HG02678 (cell line): Measurements from ENCODE around the gene MRPL53.
"Not testable (repeated sequence)": the region's sequence is repeated elsewhere in the genome, so short reads cannot be mapped to it uniquely, and the experiment has no call there.

Experiments used
- ATAC-seq: cut with Tn5 transposase; IDR thresholded peaks from one replicate; pipeline ENCODE4 v1.9.1; 2021; ENCODE audit warnings: mild to moderate bottlenecking, moderate library complexity; ENCODE audit not compliant: unreplicated experiment

MRPL53 gene

GRCh38 chr2:74502720-74503505, 30.4 kb upstream of the MRPL53 start:
- peak; percentile 35 for ATAC-seq

DNA sequence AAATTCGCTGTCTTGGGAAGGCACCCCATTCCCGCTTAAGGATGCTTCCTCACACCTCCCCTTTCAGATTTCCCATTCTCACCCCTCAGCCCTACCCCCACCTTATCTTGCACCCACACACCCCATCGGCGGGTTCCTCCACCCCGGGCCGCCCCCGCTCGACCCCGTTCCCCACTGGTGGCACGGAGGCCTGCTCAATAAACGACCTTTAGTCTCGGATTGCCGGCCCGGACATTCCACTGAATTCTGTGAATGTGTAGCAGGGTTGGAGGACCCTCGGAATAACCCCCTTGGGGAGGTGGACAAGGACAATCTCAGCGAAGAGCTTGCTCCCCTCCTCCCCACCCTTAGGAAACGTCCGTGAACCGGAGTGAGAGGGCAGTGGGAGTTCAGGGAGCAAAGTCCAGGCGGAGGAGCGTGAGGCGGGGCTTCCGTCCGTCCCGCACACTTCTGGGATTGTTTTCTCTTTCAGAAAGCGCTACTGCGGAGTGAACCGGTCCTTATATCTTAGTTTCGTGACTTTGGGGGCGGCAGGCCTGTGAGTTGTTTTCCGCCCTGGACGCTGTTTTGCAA, 29.8 kb upstream of the MRPL53 start:
- no peak for ATAC-seq

DNA sequence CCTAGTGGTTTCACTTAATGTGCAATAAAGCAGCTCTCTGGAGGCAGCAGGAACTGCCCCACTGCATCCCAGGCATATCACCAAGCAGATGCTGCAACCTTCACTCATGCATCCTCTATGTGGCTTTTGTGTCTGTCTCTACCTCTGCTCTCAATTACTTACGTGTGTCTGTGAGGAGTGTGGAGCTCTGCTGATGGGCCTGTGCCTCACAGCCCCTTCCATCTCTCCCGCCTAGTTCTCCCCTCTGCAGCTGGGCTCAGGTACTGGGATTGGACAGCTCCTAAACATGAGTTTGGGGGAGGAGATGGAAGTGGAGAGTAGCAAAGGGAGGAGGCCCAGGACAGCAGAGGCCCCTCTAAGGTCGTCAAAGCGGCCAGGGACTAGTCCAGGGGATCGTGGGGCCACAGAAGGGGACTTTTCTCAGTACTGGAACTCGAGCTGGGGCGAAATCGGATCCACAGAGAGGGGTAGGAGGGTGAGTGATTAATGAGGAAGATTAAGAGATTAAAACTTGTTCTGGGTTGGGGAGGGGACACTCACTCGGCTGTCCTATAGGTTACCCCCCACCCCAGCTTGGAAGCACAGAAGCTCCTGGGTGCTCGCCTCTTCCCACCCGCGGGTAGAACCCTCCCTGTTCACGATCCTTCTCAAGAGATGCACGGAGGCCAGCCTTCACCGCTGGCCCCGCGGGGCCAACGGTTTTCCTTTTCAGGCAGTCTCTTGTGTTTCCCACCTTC, 29.0 kb upstream of the MRPL53 start:
- ATAC-seq: no peak

- no peak for ATAC-seq
These were observed 28.1 kb upstream of the MRPL53 start for GRCh38 chr2:74500578-74500946.

DNA sequence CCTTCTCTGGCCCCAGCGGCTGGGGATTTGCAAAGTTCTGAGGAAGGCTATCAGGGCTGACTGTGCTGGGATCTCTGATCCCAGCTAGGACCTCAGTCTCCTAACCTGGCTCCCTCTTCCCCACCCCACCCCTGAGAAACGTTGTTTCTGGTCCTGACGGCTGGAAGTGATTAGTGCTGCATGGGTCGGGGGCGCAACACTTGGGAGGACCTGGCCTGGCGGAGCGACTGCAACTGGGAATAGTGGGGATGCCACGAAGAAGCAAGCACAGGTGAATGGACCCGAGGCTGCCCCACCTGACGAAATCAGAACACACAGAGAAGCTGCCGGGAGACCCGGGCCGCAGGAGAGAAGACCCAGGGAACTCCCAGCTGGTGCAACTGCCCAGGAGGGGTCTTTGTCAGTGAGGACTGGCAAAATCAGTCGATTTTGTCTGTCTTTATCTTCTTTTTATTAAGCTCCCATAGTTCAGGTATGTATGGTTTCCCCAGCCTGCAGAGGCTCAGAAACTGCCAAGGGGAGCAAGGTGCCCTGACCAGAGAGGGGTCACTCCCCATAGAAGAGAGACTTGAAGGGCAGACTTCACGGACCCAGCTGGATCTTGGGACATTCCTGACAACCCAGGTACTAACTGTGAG, 27.6 kb upstream of the MRPL53 start:
- no peak for ATAC-seq

- no peak for ATAC-seq
These were observed 26.9 kb upstream of the MRPL53 start, which contains the start of gene LBX2 for GRCh38 chr2:74499267-74499939. Gene LBX2, minus strand, starts transcription at chr2:74499603. Its CDS starts 66 bp downstream, at chr2:74499537.

GRCh38 chr2:74498500-74499266, 26.2 kb upstream of the MRPL53 start:
- no peak for ATAC-seq

DNA sequence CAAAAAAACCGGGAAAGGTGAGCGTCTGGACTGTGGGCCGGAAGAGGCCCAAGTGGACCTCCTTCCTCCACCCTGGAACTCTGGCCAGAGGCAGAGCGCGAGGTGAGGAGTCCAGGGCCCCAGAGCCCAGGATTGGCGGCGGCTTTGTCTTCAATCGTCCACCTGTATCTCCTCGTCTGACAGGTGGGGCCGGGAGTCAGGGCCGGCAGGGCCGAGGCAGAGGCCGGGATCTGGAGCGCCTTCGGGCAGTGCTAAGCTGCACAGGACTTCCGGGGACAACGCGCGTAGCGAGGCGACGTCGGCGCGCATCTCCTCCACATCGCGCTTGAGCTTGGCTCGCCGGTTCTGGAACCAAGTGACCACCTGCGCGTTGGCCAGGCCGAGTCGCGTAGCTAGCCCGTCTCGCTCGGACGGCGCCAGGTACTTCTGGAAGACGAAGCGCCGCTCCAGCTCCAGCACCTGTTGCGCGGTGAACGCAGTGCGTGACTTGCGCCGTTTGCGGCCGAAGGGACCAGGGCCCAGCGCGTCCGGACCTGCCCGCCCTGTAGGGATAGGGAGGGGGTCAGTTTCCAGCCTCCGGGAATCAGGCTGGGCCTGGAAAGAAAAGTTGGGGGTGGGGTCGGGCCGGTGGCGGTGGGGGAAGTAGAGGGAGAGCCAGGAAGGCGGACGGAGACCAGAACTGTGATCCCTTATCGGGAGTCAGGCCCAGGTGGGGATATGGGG, 25.5 kb upstream of the MRPL53 start:
- ATAC-seq: peak; percentile 37

GRCh38 chr2:74496997-74497776, 24.7 kb upstream of the MRPL53 start:
- ATAC-seq: no peak

GRCh38 chr2:74495440-74495839, 23.0 kb upstream of the MRPL53 start:
- ATAC-seq: no peak

GRCh38 chr2:74493546-74493945, 21.1 kb upstream of the MRPL53 start:
- no peak for ATAC-seq

DNA sequence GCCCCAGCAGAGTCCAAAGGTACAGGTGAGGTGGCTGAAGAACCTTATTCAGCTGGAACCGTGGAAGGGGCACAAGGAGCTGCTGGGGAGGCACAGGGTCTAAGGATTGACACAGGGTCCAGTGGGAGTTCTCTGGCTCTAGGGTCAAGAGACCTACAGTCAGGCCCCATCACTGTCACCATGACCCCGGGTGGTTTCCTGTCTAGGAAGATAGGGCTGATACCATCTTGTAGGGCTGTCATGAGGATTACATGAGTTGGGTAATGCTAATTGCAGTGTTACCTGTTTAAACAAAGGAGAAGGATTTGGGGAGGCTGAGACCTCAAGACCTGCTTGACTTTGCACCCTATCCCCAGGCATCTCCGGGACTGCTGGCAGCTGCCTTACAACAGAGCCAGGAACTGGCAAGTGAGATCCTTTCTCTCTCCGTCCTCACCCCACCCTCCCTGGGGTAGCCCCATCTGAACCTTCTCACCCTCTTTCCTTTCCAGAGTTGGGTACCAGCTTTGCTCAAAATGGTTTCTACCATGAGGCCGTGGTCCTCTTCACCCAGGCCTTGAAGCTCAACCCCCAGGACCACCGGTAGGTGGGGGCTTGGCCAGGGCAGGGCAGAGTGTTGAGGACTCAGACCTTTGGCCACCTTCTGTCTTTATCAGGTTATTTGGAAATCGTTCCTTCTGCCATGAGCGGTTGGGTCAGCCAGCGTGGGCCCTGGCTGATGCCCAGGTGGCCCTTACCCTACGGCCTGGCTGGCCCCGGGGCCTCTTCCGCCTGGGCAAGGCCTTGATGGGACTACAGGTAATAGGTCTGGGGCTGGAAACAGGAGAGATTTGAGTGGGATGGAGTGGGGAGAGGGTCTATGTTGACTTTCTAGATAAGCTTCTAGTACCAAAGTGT, 19.4 kb upstream of the MRPL53 start:
- no peak for ATAC-seq

- ATAC-seq: no peak
These were observed 17.4 kb upstream of the MRPL53 start for GRCh38 chr2:74489906-74490305.

DNA sequence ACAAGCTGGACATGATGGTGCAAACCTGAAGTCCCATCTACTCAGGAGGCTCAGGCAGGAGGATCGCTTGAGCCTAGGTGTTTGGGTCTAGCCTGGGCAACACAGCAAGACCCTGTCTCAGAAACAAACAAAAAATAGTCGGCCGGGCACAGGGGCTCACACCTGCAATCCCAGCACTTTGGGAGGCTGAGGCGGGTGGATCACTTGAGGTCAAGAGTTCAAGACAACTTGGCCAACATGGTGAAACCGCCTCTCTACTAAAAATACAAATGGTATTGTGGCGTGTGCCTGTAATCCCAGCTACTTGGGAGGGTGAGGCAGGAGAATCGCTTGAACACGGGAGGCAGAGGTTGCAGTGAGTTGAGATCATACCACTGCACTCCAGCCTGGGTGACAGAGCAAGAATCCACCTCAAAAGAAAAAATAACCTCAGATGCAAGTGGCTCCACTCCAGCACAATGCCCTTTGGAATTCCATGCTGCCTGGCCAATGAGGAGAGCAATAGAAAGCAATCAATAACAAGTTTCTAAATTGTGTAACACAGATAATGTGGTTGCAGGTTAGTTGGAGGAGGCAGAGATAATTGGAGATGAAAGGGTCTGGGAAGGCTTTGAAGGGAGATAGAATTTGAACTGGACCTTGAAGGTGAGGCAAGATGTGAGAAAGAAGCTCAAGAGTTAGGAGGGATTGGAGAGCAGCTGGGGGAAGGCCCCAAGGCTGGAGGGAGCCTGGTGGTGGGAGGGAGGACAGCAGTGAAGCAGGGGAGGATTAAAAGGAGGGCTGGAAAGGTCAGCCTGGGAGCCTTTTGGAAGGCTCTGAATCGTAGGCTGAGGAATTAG, 16.4 kb upstream of the MRPL53 start:
- ATAC-seq: no peak

DNA sequence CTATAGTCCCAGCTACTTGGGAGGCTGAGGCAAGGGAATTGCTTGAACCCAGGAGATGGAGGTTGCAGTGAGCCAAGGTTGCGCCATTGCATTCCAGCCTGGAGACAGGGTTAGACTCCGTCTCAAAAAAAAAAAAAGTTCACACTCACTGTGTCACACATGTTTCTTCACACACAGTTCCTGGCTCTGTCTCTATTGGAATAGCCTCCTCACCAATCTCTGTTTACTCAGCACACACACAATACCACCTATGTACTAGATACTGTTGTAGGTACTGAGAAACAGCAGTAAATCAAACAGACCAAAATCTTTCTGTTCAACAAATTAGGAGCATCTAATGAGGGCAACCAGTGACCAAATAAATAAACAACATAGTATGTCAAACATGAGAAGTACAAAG, 13.7 kb upstream of the MRPL53 start:
- ATAC-seq: no peak

DNA sequence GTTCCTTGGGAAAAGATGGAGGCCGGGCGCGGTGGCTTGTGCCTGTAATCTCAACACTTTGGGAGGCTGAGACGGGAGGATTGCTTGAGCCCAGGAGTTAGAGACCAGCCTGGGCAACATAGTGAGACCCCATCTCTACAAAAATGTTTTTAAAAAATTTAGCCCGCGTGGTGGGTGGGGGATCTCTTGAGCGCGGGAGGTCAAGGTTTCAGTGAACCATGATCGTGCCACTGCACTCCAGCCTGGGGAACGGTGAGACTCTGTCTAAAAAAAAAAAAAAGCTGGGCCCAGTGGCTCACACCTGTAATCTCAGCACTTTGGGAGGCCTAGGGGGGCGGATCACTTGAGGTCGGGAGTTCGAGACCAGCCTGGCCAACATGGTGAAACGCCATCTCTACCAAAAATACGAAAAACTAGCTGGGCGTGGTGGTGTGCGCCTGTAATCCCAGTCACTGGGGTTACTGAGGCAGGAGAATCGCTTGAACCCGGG, 11.2 kb upstream of the MRPL53 start:
- not testable (repeated sequence) for ATAC-seq
